Fibroblast of villous mesenchyme (primary cell): ENCODE measurements around the gene MMP25. TPM values are rescaled to one million over a fixed set of nuclear protein-coding genes. Genes with fewer than 3 reads are reported as not detected.

Experiments
- DNase-seq: peaks from one replicate; pipeline ENCODE4 v3.0.0-alpha.2; 2010; ENCODE audit warnings: low read depth
- H3K4me3 ChIP-seq: 2 replicates; pipeline ENCODE4 v1.5.1; 2011; ENCODE audit warnings: low read depth, mild to moderate bottlenecking, low read length
- total RNA-seq: library from RNA; depleted of rRNA; stranded (reverse); fragments of >200 nt; gene quantifications from 2 replicates; pipeline ENCODE4 v1.2.3, GENCODE V29; 2012
- TF ChIP-seq, protein P1 (sequence below): IDR thresholded peaks from 2 replicates; pipeline ENCODE4 v1.5.1; 2012; ENCODE audit warnings: low read depth, mild to moderate bottlenecking, low read length; ENCODE audit not compliant: insufficient read depth

Gene MMP25
- total RNA-seq, 1 donor: under 0.01 TPM

DNA sequence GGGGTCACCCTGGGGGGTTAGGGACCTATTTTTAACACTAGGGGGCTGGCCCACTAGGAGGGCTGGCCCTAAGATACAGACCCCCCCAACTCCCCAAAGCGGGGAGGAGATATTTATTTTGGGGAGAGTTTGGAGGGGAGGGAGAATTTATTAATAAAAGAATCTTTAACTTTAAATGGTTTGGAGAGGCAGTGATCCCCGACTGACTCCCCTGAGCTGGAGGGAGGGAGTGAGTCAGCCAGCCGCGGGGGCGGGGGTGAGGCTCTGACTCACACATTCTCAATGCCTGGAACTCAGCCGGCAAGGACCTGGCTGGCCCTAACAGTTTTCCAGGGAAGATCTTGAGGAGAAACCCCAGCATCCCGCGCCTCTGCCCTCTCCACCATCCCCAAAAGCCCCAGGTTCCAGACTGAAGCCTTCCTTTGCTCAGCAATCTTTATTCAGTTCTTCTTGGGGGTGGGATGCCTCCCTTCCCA lies 24.1 kb upstream of the MMP25 start:
- DNase-seq: peak; percentile 93
- TF ChIP-seq, protein P1, sequence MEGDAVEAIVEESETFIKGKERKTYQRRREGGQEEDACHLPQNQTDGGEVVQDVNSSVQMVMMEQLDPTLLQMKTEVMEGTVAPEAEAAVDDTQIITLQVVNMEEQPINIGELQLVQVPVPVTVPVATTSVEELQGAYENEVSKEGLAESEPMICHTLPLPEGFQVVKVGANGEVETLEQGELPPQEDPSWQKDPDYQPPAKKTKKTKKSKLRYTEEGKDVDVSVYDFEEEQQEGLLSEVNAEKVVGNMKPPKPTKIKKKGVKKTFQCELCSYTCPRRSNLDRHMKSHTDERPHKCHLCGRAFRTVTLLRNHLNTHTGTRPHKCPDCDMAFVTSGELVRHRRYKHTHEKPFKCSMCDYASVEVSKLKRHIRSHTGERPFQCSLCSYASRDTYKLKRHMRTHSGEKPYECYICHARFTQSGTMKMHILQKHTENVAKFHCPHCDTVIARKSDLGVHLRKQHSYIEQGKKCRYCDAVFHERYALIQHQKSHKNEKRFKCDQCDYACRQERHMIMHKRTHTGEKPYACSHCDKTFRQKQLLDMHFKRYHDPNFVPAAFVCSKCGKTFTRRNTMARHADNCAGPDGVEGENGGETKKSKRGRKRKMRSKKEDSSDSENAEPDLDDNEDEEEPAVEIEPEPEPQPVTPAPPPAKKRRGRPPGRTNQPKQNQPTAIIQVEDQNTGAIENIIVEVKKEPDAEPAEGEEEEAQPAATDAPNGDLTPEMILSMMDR: no peak
- H3K4me3 ChIP-seq: peak overlapping the region; percentile 88

DNA sequence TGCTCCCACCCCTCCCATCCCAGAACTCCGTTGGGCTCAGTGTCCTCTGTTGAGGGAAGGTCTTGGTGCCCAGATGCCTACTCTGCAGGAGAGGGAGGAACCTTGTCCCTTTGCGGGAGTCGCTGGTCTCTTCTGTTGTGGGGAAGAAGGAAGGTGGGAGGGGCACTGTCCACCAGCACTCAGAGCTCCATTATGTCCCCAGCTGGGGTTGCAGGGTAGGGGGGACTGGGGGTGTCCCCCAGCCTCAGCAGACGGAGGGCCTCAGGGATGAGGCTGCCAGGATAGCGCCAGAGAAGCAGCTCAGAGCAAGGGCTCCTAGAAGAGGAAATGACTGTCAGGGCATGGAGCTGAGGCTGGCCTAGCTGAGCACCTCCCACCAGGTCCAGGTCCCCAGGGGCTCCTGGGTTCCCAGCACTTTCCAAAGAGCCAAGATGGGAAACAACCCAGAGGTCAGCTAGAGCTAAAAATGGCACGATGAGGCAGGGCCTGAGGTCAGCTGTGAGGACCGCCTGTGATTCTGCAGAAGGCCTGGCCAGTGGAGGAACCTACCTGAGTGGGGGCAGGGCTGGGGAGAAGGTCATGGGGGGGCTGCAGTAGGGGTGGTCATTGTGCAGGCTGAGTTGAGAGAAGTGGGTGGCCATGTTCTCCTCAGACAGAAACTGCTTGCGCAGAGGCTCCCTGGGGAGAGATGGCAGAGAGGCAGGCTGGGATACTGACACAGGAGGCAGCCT lies 23.5 kb upstream of the MMP25 start:
- H3K4me3 ChIP-seq: peak overlapping the region; percentile 88
- DNase-seq: peak; percentile 8
- TF ChIP-seq, protein P1: no peak

DNA sequence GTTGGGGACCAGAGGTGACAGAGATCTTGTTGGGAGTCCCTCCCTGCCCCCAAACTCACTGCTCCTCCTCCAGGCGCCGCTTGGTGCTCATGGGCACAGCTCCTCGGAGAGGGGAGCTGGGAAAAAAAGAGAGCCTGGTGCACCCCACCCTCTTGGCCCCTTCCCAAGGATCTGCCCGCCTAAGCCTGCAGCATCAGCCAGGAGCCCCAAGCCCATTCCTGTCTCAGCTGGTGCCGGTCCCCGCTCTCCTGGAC lies 23.0 kb upstream of the MMP25 start:
- H3K4me3 ChIP-seq: peak overlapping the region; percentile 88
- TF ChIP-seq, protein P1: no peak
- no peak for DNase-seq

DNA sequence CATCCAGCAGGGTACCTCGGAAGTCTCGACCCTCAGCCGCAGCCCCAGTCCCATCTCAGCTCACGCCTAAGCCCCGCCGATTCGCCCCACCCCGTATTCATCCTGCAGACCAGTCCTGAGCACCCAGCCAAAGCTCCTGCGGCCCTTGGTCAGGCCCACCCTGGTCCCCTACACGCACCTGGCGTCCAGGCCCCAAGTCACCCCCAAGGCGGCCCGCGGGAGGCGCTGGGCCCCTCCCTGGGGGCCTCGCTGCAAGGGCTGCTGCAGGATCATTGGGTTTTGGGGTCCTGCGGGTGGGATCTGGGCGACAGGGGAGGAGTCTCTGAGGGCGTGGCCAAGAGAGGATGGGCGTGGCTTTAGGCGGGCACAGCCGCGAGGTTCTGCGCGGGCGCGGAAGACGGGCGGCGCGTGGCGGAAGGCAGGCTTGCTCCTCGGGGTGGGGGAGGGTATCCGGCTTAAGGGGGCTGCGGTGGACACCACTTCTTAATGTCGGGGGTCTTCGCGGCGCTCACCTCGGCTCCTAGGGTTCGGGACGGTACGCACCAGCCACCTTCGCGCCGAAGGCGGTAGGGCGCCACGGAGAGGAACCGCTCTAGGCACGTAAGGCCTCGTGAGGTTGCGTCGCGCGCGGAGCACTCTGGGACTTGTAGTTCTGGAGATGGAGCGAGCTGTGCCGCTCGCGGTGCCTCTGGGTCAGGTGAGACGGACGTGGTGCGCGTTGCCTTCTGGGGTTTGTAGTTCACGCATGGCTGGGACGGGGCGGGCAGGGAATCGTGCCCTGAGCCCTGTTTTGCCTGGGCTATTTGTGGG lies 22.5 kb upstream of the MMP25 start, which contains the start of the genes HCFC1R1 and THOC6:
Gene HCFC1R1, minus strand, starts transcription at position 274 of the 810 bp plus-strand sequence. Its CDS starts 1 bp downstream, at position 273.
Gene THOC6, plus strand, starts transcription at position 367 of the 810 bp plus-strand sequence. Its CDS starts 292 bp downstream, at position 659.
- TF ChIP-seq, protein P1: no peak

DNA sequence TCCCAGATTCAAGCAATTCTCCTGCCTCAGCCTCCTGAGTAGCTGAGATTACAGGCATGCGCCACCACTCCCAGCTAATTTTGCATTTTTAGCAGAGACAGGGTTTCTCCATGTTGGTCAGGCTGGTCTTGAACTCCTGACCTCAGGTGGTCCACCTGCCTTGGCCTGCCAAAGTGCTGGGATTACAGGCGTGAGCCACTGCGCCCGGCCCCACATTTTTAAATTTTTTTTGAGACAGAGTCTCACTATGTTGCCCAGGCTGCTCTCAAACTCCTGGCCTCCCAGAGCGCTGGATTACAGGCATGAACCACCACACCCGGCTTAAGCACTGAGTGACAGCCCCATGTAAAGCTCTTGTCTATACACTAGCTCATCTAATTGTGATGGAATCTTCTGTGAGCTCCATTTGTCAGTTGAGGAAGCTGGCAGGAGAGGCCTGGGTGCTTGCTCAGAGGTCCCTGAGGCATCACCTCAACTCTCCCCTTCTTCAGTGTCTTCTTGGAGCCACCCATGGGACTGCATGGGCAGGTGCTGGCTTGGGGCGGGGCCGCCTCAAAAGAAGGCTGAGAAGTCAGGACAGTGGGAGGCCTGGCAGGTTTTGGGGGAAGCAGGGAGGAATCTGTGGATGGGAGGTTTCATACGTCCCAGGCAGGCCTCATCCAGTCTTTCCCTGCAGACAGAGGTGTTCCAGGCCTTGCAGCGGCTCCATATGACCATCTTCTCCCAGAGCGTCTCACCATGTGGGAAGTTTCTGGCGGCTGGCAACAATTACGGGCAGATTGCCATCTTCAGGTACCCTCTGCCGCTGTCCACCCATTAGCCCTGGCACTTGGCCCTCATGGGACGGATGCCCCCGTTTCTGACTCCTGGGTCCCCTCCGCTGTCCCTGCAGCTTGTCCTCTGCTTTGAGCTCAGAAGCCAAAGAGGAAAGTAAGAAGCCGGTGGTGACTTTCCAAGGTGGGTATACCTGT lies 21.0 kb upstream of the MMP25 start:
- TF ChIP-seq, protein P1: no peak

More for the DNA sequence above, 22.5 kb upstream of the MMP25 start, which contains the start of the genes HCFC1R1 and THOC6:
- peak; percentile 98 for DNase-seq
- peak within 1 kb of the TSS; percentile 88 for H3K4me3 ChIP-seq

DNA sequence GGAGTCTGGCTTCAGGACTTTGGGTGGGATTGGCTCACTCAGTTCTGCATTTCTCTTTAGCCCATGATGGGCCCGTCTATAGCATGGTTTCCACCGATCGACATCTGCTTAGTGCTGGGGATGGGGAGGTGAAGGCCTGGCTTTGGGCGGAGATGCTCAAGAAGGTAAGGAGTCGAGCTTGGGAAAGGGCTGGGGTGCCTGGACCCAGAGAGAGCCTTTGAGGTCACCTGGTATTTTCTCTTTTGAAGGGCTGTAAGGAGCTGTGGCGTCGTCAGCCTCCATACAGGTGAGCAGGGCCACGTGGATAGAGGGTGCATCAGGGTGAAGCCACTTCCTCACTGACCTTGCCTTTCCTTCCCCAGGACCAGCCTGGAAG lies 20.4 kb upstream of the MMP25 start:
- H3K4me3 ChIP-seq: no peak overlapping the region
- TF ChIP-seq, protein P1: no peak
- DNase-seq: no peak

More for the DNA sequence above, 21.0 kb upstream of the MMP25 start:
- no peak overlapping the region for H3K4me3 ChIP-seq
- DNase-seq: no peak
